Thoracic aorta (tissue), 2 donors: ENCODE results near the gene RGCC. TPM values are rescaled to one million over a fixed set of nuclear protein-coding genes. Genes with fewer than 3 reads are reported as not detected.

ENCODE experiments used
- ATAC-seq: fragments of 150-250 bp; one replicate; pipeline ENCODE4 v1.8.0; 2017; ENCODE audit warnings: low read depth; ENCODE audit not compliant: insufficient number of reproducible peaks, low FRiP score
- DNase-seq: peaks from one replicate; pipeline ENCODE4 v3.0.0-alpha.2; 2020; ENCODE audit warnings: low spot score
- H3K27ac ChIP-seq, 2 donors: fragments of 200-600 bp; sonication (generic); 1 replicate in 1 of 2; 2 replicates in 1 of 2; pipeline ENCODE4 v1.5.1; 2016; ENCODE audit warnings: mild to moderate bottlenecking in 2 of 2, moderate library complexity in 2 of 2
- H3K27me3 ChIP-seq: fragments of 200-600 bp; sonication (generic); replicated peaks from 2 replicates; pipeline ENCODE4 v1.6.0; 2016; ENCODE audit warnings: mild to moderate bottlenecking; ENCODE audit not compliant: insufficient read depth
- H3K36me3 ChIP-seq: fragments of 200-600 bp; sonication (generic); one replicate; pipeline ENCODE4 v1.5.1; 2016
- H3K4me1 ChIP-seq, 2 donors: fragments of 200-600 bp; sonication (generic); 1 replicate in 1 of 2; 2 replicates in 1 of 2; pipeline versions ENCODE4 v1.5.1 to v1.6.0; 2016; ENCODE audit warnings: low read depth in 2 of 2, mild to moderate bottlenecking in 1 of 2; ENCODE audit not compliant: control insufficient read depth in 1 of 2
- H3K4me3 ChIP-seq: fragments of 200-600 bp; sonication (generic); 2 replicates; pipeline ENCODE4 v1.5.1; 2016; ENCODE audit warnings: mild to moderate bottlenecking
- H3K9me3 ChIP-seq: fragments of 200-600 bp; sonication (generic); 2 replicates; pipeline ENCODE4 v1.5.1; 2016
- total RNA-seq, 2 donors: library from RNA; depleted of rRNA; stranded (reverse); fragments of >200 nt; gene quantifications; one replicate each; pipeline versions ENCODE4 v1.1.0 to v1.2.3, GENCODE V29; 2016
- TF ChIP-seq, protein P1 (sequence below): fragments of 200-600 bp; sonication (generic); IDR thresholded peaks from one replicate; pipeline ENCODE4 v1.5.1; 2019; ENCODE audit warnings: antibody characterized with exemption

Gene RGCC, protein sequence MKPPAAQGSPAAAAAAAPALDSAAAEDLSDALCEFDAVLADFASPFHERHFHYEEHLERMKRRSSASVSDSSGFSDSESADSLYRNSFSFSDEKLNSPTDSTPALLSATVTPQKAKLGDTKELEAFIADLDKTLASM
- 100 to 1,000 TPM in 1 of 2 donors, 10 to 100 TPM in 1; 93.3 to 134 TPM for total RNA-seq

DNA sequence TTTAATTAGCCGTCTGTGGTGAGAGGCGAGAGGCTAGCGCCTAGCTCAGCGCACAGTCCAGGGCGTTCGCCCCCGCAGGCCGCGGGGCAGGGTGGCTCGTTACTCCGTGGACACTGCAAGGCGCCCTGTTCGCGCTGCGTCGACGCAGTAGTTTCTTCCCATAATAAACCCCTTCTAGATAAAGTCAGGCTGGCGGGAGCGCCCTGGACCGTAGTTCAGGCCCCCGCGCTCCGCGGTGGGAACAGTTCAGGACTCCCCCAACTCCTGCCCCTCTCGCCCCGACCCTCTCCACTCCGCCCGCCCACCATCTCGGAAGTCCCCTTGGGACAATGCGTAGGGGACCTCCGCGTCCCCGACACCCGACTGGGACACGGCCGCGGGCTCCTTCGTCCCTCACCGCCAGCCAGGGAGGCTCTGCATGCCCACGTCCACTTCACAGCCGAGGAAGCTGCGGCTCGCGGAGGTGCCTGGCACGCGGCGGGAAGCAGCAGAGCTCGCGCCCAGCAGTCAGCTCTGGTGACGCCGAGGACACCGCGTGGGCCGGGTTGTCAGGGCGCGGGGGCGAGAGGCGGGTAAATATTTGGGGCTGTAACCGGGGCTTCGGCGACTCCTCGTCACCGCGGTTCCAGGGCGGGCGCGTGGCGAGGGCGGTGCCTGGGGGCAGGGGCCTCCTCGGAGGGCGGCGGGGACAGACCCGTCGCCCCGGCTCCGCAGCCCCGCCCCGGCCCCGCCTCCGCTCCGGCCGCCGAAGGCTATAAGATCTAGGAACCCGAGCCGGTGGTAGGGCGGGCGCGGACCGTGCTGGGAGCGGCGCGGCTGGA, at the start of gene RGCC:
RGCC (plus strand) TSS at position 783 of the 821 bp plus-strand sequence. CDS start 158 bp downstream, outside the sequence.
- Histone ChIP-seq H3K27me3 (no peaks in the 10 kb centered on the region), H3K27ac (peak within 1 kb of the TSS; percentile 53 to 67), H3K4me3 (peak within 1 kb of the TSS; percentile 92), H3K9me3 (no peaks in the 10 kb centered on the region), H3K36me3 (no peaks in the 10 kb centered on the region), H3K4me1 (peaks cover 10 to 23% of the 10 kb centered on the region in 2 donors)
- TF ChIP-seq, protein P1, sequence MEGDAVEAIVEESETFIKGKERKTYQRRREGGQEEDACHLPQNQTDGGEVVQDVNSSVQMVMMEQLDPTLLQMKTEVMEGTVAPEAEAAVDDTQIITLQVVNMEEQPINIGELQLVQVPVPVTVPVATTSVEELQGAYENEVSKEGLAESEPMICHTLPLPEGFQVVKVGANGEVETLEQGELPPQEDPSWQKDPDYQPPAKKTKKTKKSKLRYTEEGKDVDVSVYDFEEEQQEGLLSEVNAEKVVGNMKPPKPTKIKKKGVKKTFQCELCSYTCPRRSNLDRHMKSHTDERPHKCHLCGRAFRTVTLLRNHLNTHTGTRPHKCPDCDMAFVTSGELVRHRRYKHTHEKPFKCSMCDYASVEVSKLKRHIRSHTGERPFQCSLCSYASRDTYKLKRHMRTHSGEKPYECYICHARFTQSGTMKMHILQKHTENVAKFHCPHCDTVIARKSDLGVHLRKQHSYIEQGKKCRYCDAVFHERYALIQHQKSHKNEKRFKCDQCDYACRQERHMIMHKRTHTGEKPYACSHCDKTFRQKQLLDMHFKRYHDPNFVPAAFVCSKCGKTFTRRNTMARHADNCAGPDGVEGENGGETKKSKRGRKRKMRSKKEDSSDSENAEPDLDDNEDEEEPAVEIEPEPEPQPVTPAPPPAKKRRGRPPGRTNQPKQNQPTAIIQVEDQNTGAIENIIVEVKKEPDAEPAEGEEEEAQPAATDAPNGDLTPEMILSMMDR: no peak
- DNase-seq (peak; percentile 70), ATAC-seq (peak; percentile 64)

DNA sequence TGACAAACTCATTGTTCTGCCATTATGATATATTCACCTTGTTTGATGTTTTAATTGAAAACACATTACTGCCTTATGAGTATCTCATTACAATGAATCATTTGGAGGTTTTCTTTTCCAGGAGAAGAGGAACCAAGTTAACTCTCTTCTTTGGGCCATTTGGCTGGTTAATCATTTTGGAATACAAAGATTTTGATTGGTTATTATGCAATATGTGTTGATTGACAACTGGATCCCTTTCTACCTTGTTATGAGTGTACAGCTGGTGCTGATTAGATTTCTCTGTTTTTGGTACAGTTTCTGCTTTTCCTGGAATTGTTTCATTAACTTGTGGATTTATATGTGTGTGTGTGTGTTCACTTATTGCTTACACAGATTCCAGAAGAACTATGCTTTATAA, 49.2 kb upstream of the RGCC start:
- Histone ChIP-seq H3K4me1 (peaks cover 0 to 4% of the 10 kb centered on the region in 2 donors), H3K9me3 (no peaks in the 10 kb centered on the region), H3K27me3 (no peaks in the 10 kb centered on the region), H3K4me3 (no peak overlapping the region), H3K27ac (no peak overlapping the region), H3K36me3 (no peaks in the 10 kb centered on the region)
- no peak for DNase-seq
- TF ChIP-seq, protein P1: no peak
- no peak for ATAC-seq

DNA sequence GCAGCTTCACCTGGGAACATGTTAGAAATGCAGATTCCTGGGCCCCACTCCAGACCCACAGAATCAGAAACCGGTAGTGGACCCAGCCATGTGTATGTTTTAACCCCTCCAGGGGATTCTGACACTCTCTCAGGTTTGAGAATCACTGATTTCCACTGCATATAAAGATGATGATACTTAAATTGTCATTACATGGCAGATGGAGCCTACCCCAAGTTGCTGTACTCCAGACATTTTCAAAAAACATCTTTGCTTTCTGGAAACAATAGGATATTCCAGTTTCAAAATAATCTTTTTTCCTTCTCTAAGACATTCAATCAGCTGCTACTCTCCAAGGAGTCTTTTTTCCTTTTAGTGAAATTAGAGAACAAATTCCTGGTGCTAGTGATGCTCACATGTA, 48.6 kb upstream of the RGCC start:
- no peaks in the 10 kb centered on the region for H3K27me3 ChIP-seq
- no peak overlapping the region for H3K4me3 ChIP-seq
- peaks cover 0 to 4% of the 10 kb centered on the region in 2 donors for H3K4me1 ChIP-seq
- no peak for ATAC-seq
- no peak for DNase-seq
- H3K27ac ChIP-seq: no peak overlapping the region
- TF ChIP-seq, protein P1: no peak
- H3K9me3 ChIP-seq: no peaks in the 10 kb centered on the region
- no peaks in the 10 kb centered on the region for H3K36me3 ChIP-seq

DNA sequence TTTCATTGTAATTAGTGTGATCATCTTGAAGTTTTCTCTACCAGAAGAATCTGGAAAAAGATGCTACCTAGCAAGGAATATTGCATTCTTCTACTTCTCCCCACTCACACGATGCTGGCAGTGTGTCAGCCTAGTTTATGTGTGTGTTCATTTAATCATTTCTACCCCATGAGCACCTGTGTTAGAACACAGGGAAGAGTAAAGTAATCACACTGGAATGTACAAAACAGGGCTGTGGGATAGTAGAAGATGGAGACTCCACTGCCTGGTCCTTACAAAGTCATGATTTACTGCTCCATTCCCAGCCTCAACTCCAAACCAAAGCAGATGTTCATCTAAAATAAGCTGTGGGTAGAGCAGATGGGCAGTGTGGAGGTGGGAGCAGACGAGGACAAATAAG, 47.7 kb upstream of the RGCC start:
- TF ChIP-seq, protein P1: no peak
- DNase-seq: no peak
- Histone ChIP-seq H3K27me3 (no peaks in the 10 kb centered on the region), H3K4me1 (peaks cover 0 to 4% of the 10 kb centered on the region in 2 donors), H3K27ac (no peak overlapping the region), H3K36me3 (no peaks in the 10 kb centered on the region), H3K4me3 (no peak overlapping the region), H3K9me3 (no peaks in the 10 kb centered on the region)
- no peak for ATAC-seq

DNA sequence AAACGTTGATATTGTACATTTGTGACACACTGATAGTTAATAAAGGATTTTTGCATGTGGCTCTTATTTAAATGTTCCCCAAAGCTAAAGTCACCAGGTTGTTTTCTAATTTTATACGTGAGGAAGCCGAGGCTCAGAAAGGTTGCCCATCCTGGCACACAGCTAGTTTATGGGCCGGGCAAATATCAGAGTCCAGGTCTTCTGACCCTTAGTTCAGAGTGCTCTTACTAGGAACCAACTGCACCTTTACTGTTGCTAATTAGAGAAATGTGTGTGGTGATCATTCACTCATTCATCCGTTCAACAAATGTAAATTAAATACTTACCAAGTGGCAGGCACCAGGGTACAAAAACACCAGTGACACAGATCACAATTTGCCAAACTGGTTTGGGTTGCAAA, 46.3 kb upstream of the RGCC start:
- Histone ChIP-seq H3K36me3 (no peaks in the 10 kb centered on the region), H3K4me1 (peaks cover 0 to 4% of the 10 kb centered on the region in 2 donors), H3K9me3 (no peaks in the 10 kb centered on the region), H3K4me3 (no peak overlapping the region), H3K27ac (no peak overlapping the region), H3K27me3 (no peaks in the 10 kb centered on the region)
- ATAC-seq (no peak), DNase-seq (no peak)
- TF ChIP-seq, protein P1: no peak
